Measurements from ENCODE around the gene RASD1. TPM values are rescaled to one million over a fixed set of nuclear protein-coding genes. Genes with fewer than 3 reads are reported as not detected.

The RASD1 gene
- total RNA-seq, 3 donors from 2014 or later (not counting 1 experiment from before 2014, with no cell fraction given): 0.60 to 2.4 (median 1.2) TPM

DNA sequence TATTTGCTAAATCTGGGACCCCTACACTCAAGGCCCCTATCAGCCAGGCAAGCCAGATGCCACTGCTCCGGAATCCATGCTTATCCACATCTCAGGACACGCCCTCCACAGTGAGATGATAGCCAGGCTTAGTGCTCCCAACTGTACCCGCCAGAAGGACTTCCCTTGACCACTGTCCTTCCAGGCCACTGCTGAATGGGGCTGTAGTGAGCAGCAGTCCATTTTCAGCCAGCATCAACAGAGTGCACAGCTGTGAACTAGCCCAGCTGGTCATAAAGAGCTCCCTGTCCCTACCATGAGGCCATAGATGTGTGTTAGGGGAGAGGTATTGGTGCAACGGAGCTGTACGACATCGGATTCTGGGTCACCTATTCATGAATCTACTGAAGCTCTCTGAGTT, 32.4 kb downstream of the RASD1 start:
- H3K27ac Mint-ChIP-seq: no peak overlapping the region
- peaks cover 5 to 6% of the 10 kb centered on the region in 2 donors for H3K9me3 Mint-ChIP-seq
- Histone ChIP-seq H3K9me3 (ENCODE audit: control insufficient read depth, insufficient read depth, low read length) (no peaks in the 10 kb centered on the region), H3K4me1 (ENCODE audit: control insufficient read depth, insufficient read depth, low read length) (no peaks in the 10 kb centered on the region), H3K36me3 (ENCODE audit: control insufficient read depth, insufficient read depth, low read length) (no peaks in the 10 kb centered on the region), H3K27me3 (ENCODE audit: control insufficient read depth, insufficient read depth, low read length) (peaks cover 3% of the 10 kb centered on the region), H3K4me3 (ENCODE audit: low read length) (no peak overlapping the region), H3K27ac (ENCODE audit: low read length) (no peak overlapping the region)
- H3K36me3 Mint-ChIP-seq: no peaks in the 10 kb centered on the region
- no peak for ATAC-seq
- no peaks in the 10 kb centered on the region for H3K4me1 Mint-ChIP-seq
- intact Hi-C loops (cut with micrococcal nuclease): no loop called here
- TF ChIP-seq, protein P1, sequence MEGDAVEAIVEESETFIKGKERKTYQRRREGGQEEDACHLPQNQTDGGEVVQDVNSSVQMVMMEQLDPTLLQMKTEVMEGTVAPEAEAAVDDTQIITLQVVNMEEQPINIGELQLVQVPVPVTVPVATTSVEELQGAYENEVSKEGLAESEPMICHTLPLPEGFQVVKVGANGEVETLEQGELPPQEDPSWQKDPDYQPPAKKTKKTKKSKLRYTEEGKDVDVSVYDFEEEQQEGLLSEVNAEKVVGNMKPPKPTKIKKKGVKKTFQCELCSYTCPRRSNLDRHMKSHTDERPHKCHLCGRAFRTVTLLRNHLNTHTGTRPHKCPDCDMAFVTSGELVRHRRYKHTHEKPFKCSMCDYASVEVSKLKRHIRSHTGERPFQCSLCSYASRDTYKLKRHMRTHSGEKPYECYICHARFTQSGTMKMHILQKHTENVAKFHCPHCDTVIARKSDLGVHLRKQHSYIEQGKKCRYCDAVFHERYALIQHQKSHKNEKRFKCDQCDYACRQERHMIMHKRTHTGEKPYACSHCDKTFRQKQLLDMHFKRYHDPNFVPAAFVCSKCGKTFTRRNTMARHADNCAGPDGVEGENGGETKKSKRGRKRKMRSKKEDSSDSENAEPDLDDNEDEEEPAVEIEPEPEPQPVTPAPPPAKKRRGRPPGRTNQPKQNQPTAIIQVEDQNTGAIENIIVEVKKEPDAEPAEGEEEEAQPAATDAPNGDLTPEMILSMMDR (IDR thresholded peaks at IDR 0.05): no peak
- peaks cover 9 to 10% of the 10 kb centered on the region in 2 donors for H3K27me3 Mint-ChIP-seq (ENCODE audit: low read depth in 2 of 2)
- no peak overlapping the region for H3K4me3 Mint-ChIP-seq
- 93% methylated on average over 6 of the region's 6 CpGs for WGBS (ENCODE audit: insufficient coverage)
- no peak for DNase-seq

DNA sequence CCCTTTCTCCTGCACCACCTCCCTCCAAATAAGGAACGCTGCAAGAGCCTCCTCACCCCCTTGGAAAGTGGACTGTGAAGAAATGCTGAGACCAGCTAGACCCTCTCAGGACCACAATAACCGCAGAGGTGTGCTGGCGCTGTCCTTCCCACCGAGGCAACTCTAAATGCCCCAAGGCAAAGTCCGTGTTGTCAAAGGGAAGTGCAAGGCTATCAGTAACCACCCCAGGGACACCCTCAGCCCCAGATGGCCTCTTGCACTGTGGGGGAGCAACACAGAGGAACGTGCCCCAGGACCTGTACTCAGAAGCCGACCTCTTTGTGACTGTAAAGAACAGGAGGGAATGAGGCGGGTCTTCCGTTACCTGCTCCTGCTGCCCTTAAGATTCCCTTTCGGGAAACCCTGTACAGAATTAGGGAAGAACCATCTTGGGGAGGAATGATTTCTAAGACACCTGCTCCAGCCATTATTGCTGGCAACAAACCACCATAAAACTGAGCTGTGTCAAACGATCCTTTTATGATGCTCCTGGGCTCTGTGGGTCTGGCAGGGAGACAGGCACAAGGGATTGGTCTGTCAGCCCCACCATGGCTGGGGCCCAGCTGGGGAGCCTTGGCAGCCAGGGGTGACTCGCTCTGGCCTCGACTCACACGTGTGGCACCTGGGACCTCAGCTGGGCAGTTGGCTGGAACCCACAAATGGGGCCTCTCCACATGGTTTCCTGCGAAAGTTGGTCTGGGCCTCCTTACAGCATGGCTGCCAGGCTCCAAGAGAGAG, 34.0 kb downstream of the RASD1 start:
- no peak for DNase-seq
- 71% methylated on average over 15 of the region's 15 CpGs for WGBS (ENCODE audit: insufficient coverage)
- Histone ChIP-seq H3K4me1 (ENCODE audit: control insufficient read depth, insufficient read depth, low read length) (no peaks in the 10 kb centered on the region), H3K36me3 (ENCODE audit: control insufficient read depth, insufficient read depth, low read length) (no peaks in the 10 kb centered on the region), H3K27ac (ENCODE audit: low read length) (no peak overlapping the region), H3K4me3 (ENCODE audit: low read length) (no peak overlapping the region), H3K27me3 (ENCODE audit: control insufficient read depth, insufficient read depth, low read length) (peaks cover 3% of the 10 kb centered on the region), H3K9me3 (ENCODE audit: control insufficient read depth, insufficient read depth, low read length) (no peaks in the 10 kb centered on the region)
- TF ChIP-seq, protein P1 (IDR thresholded peaks at IDR 0.05): no peak
- no peak for ATAC-seq
- Mint-ChIP-seq H3K9me3 (peaks cover 5 to 6% of the 10 kb centered on the region in 2 donors), H3K4me3 (no peak overlapping the region), H3K36me3 (no peaks in the 10 kb centered on the region), H3K4me1 (no peaks in the 10 kb centered on the region), H3K27ac (no peak overlapping the region), H3K27me3 (ENCODE audit: low read depth in 2 of 2) (peaks cover 7 to 10% of the 10 kb centered on the region in 2 donors)
- intact Hi-C loops (cut with micrococcal nuclease): no loop called here

DNA sequence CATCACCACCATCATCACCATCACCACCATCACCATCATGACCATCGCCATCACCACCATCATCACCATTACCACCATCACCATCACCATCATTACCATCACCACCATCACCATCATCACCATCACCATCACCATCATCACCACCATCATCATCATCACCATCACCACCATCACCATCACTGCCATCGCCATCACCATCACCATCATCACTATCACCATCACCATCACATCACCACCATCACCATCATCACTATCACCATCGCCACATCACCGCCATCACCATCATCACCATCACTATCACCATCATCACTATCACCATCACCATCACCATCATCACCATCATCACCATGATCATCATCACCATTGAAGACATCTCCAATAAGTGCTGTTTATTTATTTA, 36.2 kb downstream of the RASD1 start:
- Mint-ChIP-seq H3K36me3 (no peaks in the 10 kb centered on the region), H3K27me3 (ENCODE audit: low read depth in 2 of 2) (peaks cover 2 to 8% of the 10 kb centered on the region in 2 donors), H3K4me3 (no peak overlapping the region), H3K27ac (peak overlapping the region in 1 of 2 donors; percentile 25), H3K4me1 (no peaks in the 10 kb centered on the region), H3K9me3 (peaks cover 5 to 6% of the 10 kb centered on the region in 2 donors)
- H3K4me1 ChIP-seq (ENCODE audit: control insufficient read depth, insufficient read depth, low read length): no peaks in the 10 kb centered on the region
- 91% methylated on average over 4 of the region's 4 CpGs for WGBS (ENCODE audit: insufficient coverage)
- DNase-seq (no peak), ATAC-seq (no peak)
- no peak overlapping the region for H3K27ac ChIP-seq (ENCODE audit: low read length)
- peaks cover 3% of the 10 kb centered on the region for H3K27me3 ChIP-seq (ENCODE audit: control insufficient read depth, insufficient read depth, low read length)
- intact Hi-C loops (cut with micrococcal nuclease): no loop called here
- H3K4me3 ChIP-seq (ENCODE audit: low read length): no peak overlapping the region
- TF ChIP-seq, protein P1 (IDR thresholded peaks at IDR 0.05): no peak
- H3K36me3 ChIP-seq (ENCODE audit: control insufficient read depth, insufficient read depth, low read length): no peaks in the 10 kb centered on the region
- no peaks in the 10 kb centered on the region for H3K9me3 ChIP-seq (ENCODE audit: control insufficient read depth, insufficient read depth, low read length)

Data from natural killer cell (primary cell).